Fibroblast of lung (primary cell): ENCODE measurements around the gene EYS. TPM values are rescaled to one million over a fixed set of nuclear protein-coding genes. Genes with fewer than 3 reads are reported as not detected.

Source experiments
- DNase-seq, 2 donors: peaks; one replicate each; pipeline versions ENCODE4 v3.0.0 to v3.0.0-alpha.2; 2010; ENCODE audit warnings: low read depth in 2 of 2
- H2AFZ ChIP-seq: 2 replicates; pipeline ENCODE4 v1.5.1; 2012; ENCODE audit warnings: low read length, control low read depth, inconsistent platforms
- H3K27ac ChIP-seq: 2 replicates; pipeline ENCODE4 v1.5.1; 2011; ENCODE audit warnings: low read length, control low read depth; ENCODE audit not compliant: insufficient read depth
- H3K27me3 ChIP-seq: 2 replicates; pipeline ENCODE4 v1.5.1; 2011; ENCODE audit warnings: mild to moderate bottlenecking, low read length; ENCODE audit not compliant: control insufficient read depth, insufficient read depth
- H3K36me3 ChIP-seq: 2 replicates; pipeline ENCODE4 v1.5.1; 2011; ENCODE audit warnings: low read length; ENCODE audit not compliant: control insufficient read depth, insufficient read depth
- H3K4me1 ChIP-seq: 2 replicates; pipeline ENCODE4 v1.5.1; 2011; ENCODE audit warnings: low read length; ENCODE audit not compliant: control insufficient read depth, insufficient read depth; ENCODE audit errors: extremely low read depth
- H3K4me2 ChIP-seq: 2 replicates; pipeline ENCODE4 v1.5.1; 2011; ENCODE audit warnings: low read length, control low read depth; ENCODE audit not compliant: insufficient read depth; ENCODE audit errors: extremely low read depth
- H3K4me3 ChIP-seq, 4 experiments: fragments of 200-600 bp in 1 of 4; sonication (generic) in 1 of 4; replicated peaks in 1 of 4; 2 replicates each; pipeline ENCODE4 v1.5.1; 2011 to 2016; ENCODE audit warnings: low read length in 4 of 4, low read depth in 3 of 4, mild to moderate bottlenecking in 3 of 4, control low read depth in 2 of 4, inconsistent platforms in 1 of 4, mixed read lengths in 1 of 4; ENCODE audit not compliant: insufficient read depth in 1 of 4; ENCODE audit errors: control extremely low read depth in 1 of 4
- H3K79me2 ChIP-seq: 2 replicates; pipeline ENCODE4 v1.5.1; 2012; ENCODE audit warnings: mild to moderate bottlenecking, low read length, inconsistent platforms; ENCODE audit not compliant: control insufficient read depth, insufficient read depth
- H3K9ac ChIP-seq: 2 replicates; pipeline ENCODE4 v1.5.1; 2011; ENCODE audit warnings: mild to moderate bottlenecking, low read length, control low read depth; ENCODE audit not compliant: insufficient read depth
- H3K9me3 ChIP-seq: 2 replicates; pipeline ENCODE4 v1.5.1; 2012; ENCODE audit warnings: low read depth, low read length; ENCODE audit not compliant: control insufficient read depth, insufficient read depth
- H4K20me1 ChIP-seq: 2 replicates; pipeline ENCODE4 v1.5.1; 2011; ENCODE audit warnings: low read length; ENCODE audit not compliant: control insufficient read depth, insufficient read depth; ENCODE audit errors: extremely low read depth
- CTCF ChIP-seq, 2 donors: IDR thresholded peaks in 1 of 2; conservative IDR thresholded peaks in 1 of 2; 1 replicate in 1 of 2; 2 replicates in 1 of 2; pipeline ENCODE4 v1.5.1; 2011 to 2012; ENCODE audit warnings: low read length in 2 of 2, control low read depth in 1 of 2, inconsistent platforms in 1 of 2, low read depth in 1 of 2, mild to moderate bottlenecking in 1 of 2
- EZH2 ChIP-seq: IDR thresholded peaks from 2 replicates; pipeline ENCODE4 v1.5.1; 2012; ENCODE audit warnings: low read length, control low read depth, mild to moderate bottlenecking; ENCODE audit errors: missing control alignments
- polyA plus RNA-seq, 2 donors: library from polyadenylated mRNA; depleted of rRNA in 1 of 2; stranded (reverse) in 1 of 2; unstranded in 1 of 2; fragments of >200 nt; gene quantifications; 2 replicates each; pipeline ENCODE4 v1.2.1, GENCODE V29; 2011 to 2012; ENCODE audit warnings: missing spikeins in 1 of 2
- total RNA-seq: library from RNA; depleted of rRNA; stranded (reverse); fragments of >200 nt; gene quantifications from 2 replicates; pipeline ENCODE4 v1.2.1, GENCODE V29; 2014

Gene EYS
- total and polyA plus RNA-seq, 2 donors (not counting 1 experiment from before 2014, with no cell fraction given) = under 0.01 TPM; not detected in 1

DNA sequence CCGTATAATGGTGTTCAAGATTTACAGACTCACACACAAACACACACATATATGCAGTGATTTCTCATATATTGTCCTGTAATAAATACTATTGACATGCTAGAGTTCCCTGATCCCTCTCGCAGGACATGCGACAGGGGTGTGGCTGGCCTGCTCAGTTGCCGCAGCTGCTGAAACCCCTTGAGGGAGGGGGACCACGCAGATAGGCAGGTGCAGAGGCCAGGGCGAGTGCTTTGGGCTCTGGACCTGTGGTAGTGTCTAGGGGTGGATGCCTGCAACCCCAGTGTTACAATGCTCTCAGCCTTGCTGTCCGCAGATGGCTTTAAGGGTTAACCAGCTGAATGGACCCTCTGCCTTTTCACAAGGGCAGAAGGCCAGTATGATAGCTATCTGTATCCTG is 706.2 kb downstream of the EYS start:
- Histone ChIP-seq H3K36me3 (no peaks in the 10 kb centered on the region), H3K9ac (no peak overlapping the region), H4K20me1 (no peaks in the 10 kb centered on the region), H3K4me3 (no peak overlapping the region), H3K4me2 (no peak overlapping the region), H3K9me3 (no peaks in the 10 kb centered on the region), H3K79me2 (no peaks in the 10 kb centered on the region), H3K27me3 (no peaks in the 10 kb centered on the region), H3K4me1 (no peaks in the 10 kb centered on the region), H3K27ac (no peak overlapping the region), H2AFZ (no peak overlapping the region)
- DNase-seq = no peak
- TF ChIP-seq CTCF (conservative IDR thresholded peaks at IDR 0.05 in 1 of 2, IDR thresholded peaks at IDR 0.05 in 1 of 2; ENCODE audit: low read depth in 1 of 2, low read length in 2 of 2) (no peak), EZH2 (no peak)

DNA sequence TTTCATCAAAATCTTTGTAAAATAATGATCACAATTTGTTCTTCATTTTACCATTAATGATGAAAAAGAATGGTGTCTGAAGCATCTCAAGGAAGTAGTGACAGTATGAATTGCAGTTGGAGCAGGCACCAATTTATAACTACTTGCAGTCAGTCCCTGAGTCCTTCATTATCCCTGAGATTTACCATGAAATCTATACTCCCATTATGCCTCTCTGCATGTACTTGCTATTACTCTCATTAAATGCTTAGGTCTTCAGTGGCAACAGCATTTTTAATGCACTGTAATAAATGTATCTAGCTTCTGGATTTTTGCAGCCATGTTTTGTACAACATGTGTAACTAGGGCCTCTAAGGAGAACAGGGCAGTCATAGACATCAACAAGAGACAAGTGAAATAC is 708.8 kb downstream of the EYS start:
- no peak for DNase-seq
- H3K27ac ChIP-seq = no peak overlapping the region
- H3K79me2 ChIP-seq = no peaks in the 10 kb centered on the region
- no peak for TF ChIP-seq EZH2
- no peaks in the 10 kb centered on the region for H3K36me3 ChIP-seq
- no peak overlapping the region for H3K4me2 ChIP-seq
- H3K9ac ChIP-seq = no peak overlapping the region
- H3K9me3 ChIP-seq = no peaks in the 10 kb centered on the region
- no peaks in the 10 kb centered on the region for H3K27me3 ChIP-seq
- no peak overlapping the region for H3K4me3 ChIP-seq
- H4K20me1 ChIP-seq = no peaks in the 10 kb centered on the region
- H2AFZ ChIP-seq = no peak overlapping the region
- no peaks in the 10 kb centered on the region for H3K4me1 ChIP-seq

DNA sequence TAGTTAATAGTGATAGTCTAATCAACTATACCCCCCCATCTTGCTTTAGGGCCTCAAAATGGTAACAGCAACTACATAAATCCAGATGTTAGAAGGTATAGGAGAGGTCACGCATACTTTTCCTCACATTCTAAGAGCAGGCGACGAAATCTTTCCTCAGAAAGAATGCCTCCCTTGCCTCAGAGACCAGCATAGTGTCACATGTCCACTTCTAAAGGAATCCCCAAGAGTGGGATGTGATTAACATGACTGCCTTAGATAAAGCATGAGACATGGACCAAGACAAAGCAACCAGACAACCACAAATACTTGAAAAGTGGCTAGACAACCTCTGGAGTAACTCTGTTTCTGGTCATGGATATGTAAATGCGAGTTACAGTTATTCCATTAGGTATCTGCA is 710.7 kb downstream of the EYS start:
- no peak overlapping the region for H2AFZ ChIP-seq
- no peak overlapping the region for H3K9ac ChIP-seq
- no peak overlapping the region for H3K27ac ChIP-seq
- no peak for TF ChIP-seq EZH2
- TF ChIP-seq CTCF (conservative IDR thresholded peaks at IDR 0.05 in 1 of 2, IDR thresholded peaks at IDR 0.05 in 1 of 2; ENCODE audit: low read depth in 1 of 2, low read length in 2 of 2) = no peak
- H3K79me2 ChIP-seq = no peaks in the 10 kb centered on the region
- DNase-seq = no peak
- no peaks in the 10 kb centered on the region for H3K36me3 ChIP-seq
- H4K20me1 ChIP-seq = no peaks in the 10 kb centered on the region
- H3K9me3 ChIP-seq = no peaks in the 10 kb centered on the region
- H3K27me3 ChIP-seq = no peaks in the 10 kb centered on the region
- no peaks in the 10 kb centered on the region for H3K4me1 ChIP-seq
- no peak overlapping the region for H3K4me2 ChIP-seq
- no peak overlapping the region for H3K4me3 ChIP-seq
